Measurements from ENCODE around the gene PPFIA3. TPM values are rescaled to one million over a fixed set of nuclear protein-coding genes. Genes with fewer than 3 reads are reported as not detected.
A peak's percentile ranks its signal among the peaks of the same experiment; 100 is the strongest.

The PPFIA3 gene
- total RNA-seq, 2 donors from 2014 or later, result 27.5 to 36.3 TPM

- Histone ChIP-seq H3K4me3 (no peak overlapping the region), H3K4me1 (peaks cover 8% of the 10 kb centered on the region), H3K27me3 (no peaks in the 10 kb centered on the region), H3K9ac (ENCODE audit: low read depth in 2 of 2, low read length in 2 of 2) (no peak overlapping the region), H3K9me3 (no peaks in the 10 kb centered on the region), H3K36me3 (peaks cover 20% of the 10 kb centered on the region), H3K27ac (no peak overlapping the region)
- intact Hi-C loops (cut with DNase I), result no loop called here
- no peak for DNase-seq
- TF ChIP-seq CTCF (IDR thresholded peaks at IDR 0.05), result no peak
These were observed 7.9 kb upstream of the PPFIA3 start for GRCh38 chr19:49111218-49111998.

- TF ChIP-seq CTCF (IDR thresholded peaks at IDR 0.05), result no peak
These were observed 5.3 kb upstream of the PPFIA3 start, which contains the start of gene LIN7B for GRCh38 chr19:49113762-49114629. Gene LIN7B, plus strand, starts transcription at chr19:49114370. Its CDS starts 35 bp downstream, at chr19:49114405.

GRCh38 chr19:49114630-49115363, 4.5 kb upstream of the PPFIA3 start:
- Histone ChIP-seq H3K9me3 (no peaks in the 10 kb centered on the region), H3K4me1 (peaks cover 19% of the 10 kb centered on the region), H3K36me3 (no peaks in the 10 kb centered on the region), H3K27me3 (no peaks in the 10 kb centered on the region), H3K4me3 (peak overlapping the region; percentile 89), H3K9ac (ENCODE audit: low read depth in 2 of 2, low read length in 2 of 2) (peak overlapping the region; percentile 63 to 84), H3K27ac (peak overlapping the region; percentile 64)
- intact Hi-C loops (cut with DNase I), result no loop called here
- peak; percentile 69 for DNase-seq
- TF ChIP-seq CTCF (IDR thresholded peaks at IDR 0.05), result no peak

More at GRCh38 chr19:49113762-49114629, 5.3 kb upstream of the PPFIA3 start, which contains the start of gene LIN7B:
- Histone ChIP-seq H3K36me3 (peaks cover under 1% of the 10 kb centered on the region), H3K27me3 (no peaks in the 10 kb centered on the region), H3K9me3 (no peaks in the 10 kb centered on the region), H3K9ac (ENCODE audit: low read depth in 2 of 2, low read length in 2 of 2) (peak within 1 kb of the TSS; percentile 66 to 84), H3K4me3 (peak within 1 kb of the TSS; percentile 89), H3K4me1 (peaks cover 17% of the 10 kb centered on the region), H3K27ac (peak within 1 kb of the TSS; percentile 64)
- DNase-seq, result peak; percentile 65
- intact Hi-C loops (cut with DNase I), result no loop called here

- Histone ChIP-seq H3K4me3 (no peak overlapping the region), H3K27ac (no peak overlapping the region), H3K9ac (ENCODE audit: low read depth in 2 of 2, low read length in 2 of 2) (no peak overlapping the region), H3K4me1 (peaks cover 25% of the 10 kb centered on the region), H3K9me3 (no peaks in the 10 kb centered on the region), H3K27me3 (no peaks in the 10 kb centered on the region), H3K36me3 (no peaks in the 10 kb centered on the region)
- intact Hi-C loops (cut with DNase I), result no loop called here
- peak; percentile 42 for DNase-seq
- no peak for TF ChIP-seq CTCF (IDR thresholded peaks at IDR 0.05)
These were observed 2.8 kb upstream of the PPFIA3 start for GRCh38 chr19:49116544-49116943.
